Fibroblast of pulmonary artery (primary cell): Measurements from ENCODE around the gene CTDNEP1.

ENCODE experiments used
- DNase-seq: peaks from one replicate; pipeline ENCODE4 v3.0.0-alpha.2; 2010; ENCODE audit warnings: low read depth
- H3K4me3 ChIP-seq: replicated peaks from 2 replicates; pipeline ENCODE4 v1.5.1; 2011; ENCODE audit warnings: low read depth, mild to moderate bottlenecking, control low read depth, low read length, moderate library complexity
- CTCF ChIP-seq: IDR thresholded peaks from 2 replicates; pipeline ENCODE4 v1.5.1; 2011; ENCODE audit warnings: mild to moderate bottlenecking, control low read depth, low read length, inconsistent platforms; ENCODE audit errors: missing control alignments

Gene CTDNEP1

DNA sequence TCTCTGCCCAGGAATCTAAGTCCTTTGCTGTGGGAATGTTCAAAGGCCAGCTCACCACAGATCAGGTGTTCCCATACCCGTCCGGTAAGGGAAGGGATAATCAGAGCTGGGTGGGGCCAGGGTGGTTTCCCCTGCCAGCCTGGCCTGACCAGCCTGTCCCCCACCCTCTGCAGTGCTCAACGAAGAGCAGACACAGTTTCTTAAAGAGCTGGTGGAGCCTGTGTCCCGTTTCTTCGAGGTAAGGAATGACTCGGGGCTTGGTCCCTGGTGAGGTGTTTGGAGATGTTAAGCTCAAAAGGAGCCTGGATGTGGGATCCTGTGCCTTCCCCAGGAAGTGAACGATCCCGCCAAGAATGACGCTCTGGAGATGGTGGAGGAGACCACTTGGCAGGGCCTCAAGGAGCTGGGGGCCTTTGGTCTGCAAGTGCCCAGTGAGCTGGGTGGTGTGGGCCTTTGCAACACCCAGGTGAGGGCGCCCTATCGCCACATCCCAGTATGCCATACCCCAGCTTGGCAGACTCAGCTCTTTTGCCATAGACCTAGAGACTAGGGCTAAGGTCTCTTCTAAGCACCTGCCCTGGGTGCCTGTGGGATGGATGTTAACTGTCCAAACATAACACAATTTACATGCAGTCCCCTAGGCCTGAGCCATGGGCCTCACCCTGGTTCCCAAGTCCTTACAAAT is 30.8 kb downstream of the CTDNEP1 start:
- TF ChIP-seq CTCF = peak; percentile 48
- peak; percentile 73 for DNase-seq

GRCh38 chr17:7219812-7220592 is 31.5 kb downstream of the CTDNEP1 start, which contains the start of the genes ACADVL and DLG4:
TSS of gene ACADVL (plus strand) at chr17:7219938. CDS start at chr17:7219985, 47 bp downstream.
TSS of gene DLG4 (minus strand) at chr17:7219836.
- DNase-seq = peak; percentile 88
- H3K4me3 ChIP-seq = peak within 1 kb of the TSS; percentile 76
- no peak for TF ChIP-seq CTCF

More for the DNA sequence above, 30.8 kb downstream of the CTDNEP1 start:
- H3K4me3 ChIP-seq = peak overlapping the region; percentile 76

GRCh38 chr17:7219229-7219811 is 32.2 kb downstream of the CTDNEP1 start:
- TF ChIP-seq CTCF = no peak
- DNase-seq = no peak
- peak overlapping the region; percentile 76 for H3K4me3 ChIP-seq

- DNase-seq = no peak
- no peak for TF ChIP-seq CTCF
- H3K4me3 ChIP-seq = no peak overlapping the region
These were observed 32.8 kb downstream of the CTDNEP1 start for GRCh38 chr17:7218758-7219157.

- peak overlapping the region; percentile 80 for H3K4me3 ChIP-seq
- no peak for DNase-seq
- no peak for TF ChIP-seq CTCF
These were observed 33.4 kb downstream of the CTDNEP1 start for GRCh38 chr17:7218166-7218565.

DNA sequence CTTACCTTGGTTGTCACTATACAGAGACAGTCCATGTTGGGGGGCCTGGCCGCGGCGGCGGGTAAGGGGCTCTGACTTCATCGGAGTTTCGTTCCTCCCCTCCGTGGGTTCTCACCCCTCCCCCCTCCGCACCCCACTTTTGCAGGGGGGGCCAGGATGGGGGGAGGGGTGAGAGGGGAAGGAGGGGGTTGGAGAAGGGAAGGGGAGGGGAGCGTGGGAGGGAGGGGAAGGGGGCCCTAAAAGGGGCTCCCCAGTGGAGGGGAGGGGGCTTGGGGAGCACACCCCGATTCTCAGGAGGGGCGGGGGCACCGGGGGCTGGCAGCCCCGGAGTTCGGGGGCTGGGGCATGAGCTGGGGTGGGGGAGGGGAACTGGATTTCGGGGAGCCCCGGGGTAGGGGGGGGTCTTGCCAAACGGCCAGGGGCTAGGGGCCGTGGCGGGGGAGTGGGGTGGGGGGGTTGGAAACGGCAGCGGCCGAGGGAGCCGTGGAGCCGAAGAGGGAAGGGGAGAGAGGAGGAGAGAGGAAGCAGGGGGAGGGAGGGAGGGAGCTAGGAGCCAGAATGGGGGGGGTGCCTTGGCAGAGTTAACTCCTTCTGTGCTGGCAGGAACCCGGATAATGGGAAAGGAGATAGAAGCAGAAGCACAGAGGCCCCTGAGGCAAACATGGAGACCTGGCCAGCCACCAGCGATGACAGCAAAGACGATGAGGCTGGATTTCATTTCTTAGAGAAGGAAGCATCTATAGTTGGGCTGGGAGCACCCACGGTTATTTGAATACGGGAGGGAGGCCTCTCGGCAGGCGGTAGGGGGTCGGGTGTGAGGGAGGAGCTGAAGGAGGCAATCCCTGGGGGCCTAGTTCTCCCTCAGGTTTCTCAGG is 34.2 kb downstream of the CTDNEP1 start:
- no peak for TF ChIP-seq CTCF
- H3K4me3 ChIP-seq = peak overlapping the region; percentile 80

More for the DNA sequence above, 34.2 kb downstream of the CTDNEP1 start:
- peak; percentile 84 for DNase-seq
